Psoas muscle (tissue), 8 donors: ENCODE measurements around the gene OR56A1. TPM values are rescaled to one million over a fixed set of nuclear protein-coding genes. Genes with fewer than 3 reads are reported as not detected.

Source experiments
- ATAC-seq, 4 donors: fragments of 200-7000 bp; cut with Tn5 transposase; one replicate each; pipeline ENCODE4 v1.9.1; 2020; ENCODE audit warnings: moderate library complexity in 3 of 4, mild to moderate bottlenecking in 2 of 4
- DNase-seq, 2 donors: peaks; one replicate each; pipeline ENCODE4 v3.0.0-alpha.2; 2020
- H3K27ac ChIP-seq: fragments of 200-600 bp; one replicate; pipeline ENCODE4 v1.8.0; 2022
- H3K27me3 ChIP-seq, 3 donors: fragments of 200-600 bp in 1 of 3; one replicate each; pipeline versions ENCODE4 v1.6.1 to v1.8.0; 2013 to 2022; ENCODE audit warnings: low read length in 2 of 3, mild to moderate bottlenecking in 2 of 3, moderate library complexity in 1 of 3; ENCODE audit not compliant: insufficient read depth in 3 of 3
- H3K36me3 ChIP-seq, 2 donors: fragments of 200-600 bp in 1 of 2; one replicate each; pipeline versions ENCODE4 v1.6.1 to v1.8.0; 2013 to 2022; ENCODE audit warnings: low read depth in 1 of 2, mild to moderate bottlenecking in 1 of 2, moderate library complexity in 1 of 2; ENCODE audit not compliant: insufficient read depth in 1 of 2
- H3K4me1 ChIP-seq: fragments of 200-600 bp; one replicate; pipeline ENCODE4 v1.8.0; 2022
- H3K4me3 ChIP-seq: fragments of 200-600 bp; one replicate; pipeline ENCODE4 v1.8.0; 2022; ENCODE audit warnings: mild to moderate bottlenecking
- H3K9me3 ChIP-seq: fragments of 200-600 bp; one replicate; pipeline ENCODE4 v1.8.0; 2022
- CTCF ChIP-seq: fragments of 200-600 bp; IDR thresholded peaks from one replicate; pipeline ENCODE4 v1.8.0; 2022; ENCODE audit warnings: antibody characterized with exemption
- WGBS, 3 donors: extraction: QIAGEN DNeasy Blood & Tissue Kit; methylation state at CpG; one replicate each; pipeline versions ENCODE4 v1.1.6 to v1.1.7; 2013; 5-methylcytosine and 5-hydroxymethylcytosine counted together
- intact Hi-C, 2 donors: fragments of 100-400 bp; cut with DNase I; formaldehyde crosslinking; loops; one replicate each; pipeline versions ENCODE4 v1.11.0 to v1.14.2; 2022
- polyA plus RNA-seq, 3 donors: library from polyadenylated mRNA; stranded (reverse); fragments of 200-250 nt; gene quantifications; one replicate each; pipeline ENCODE4 v1.2.3, GENCODE V29; 2013
- total RNA-seq, 4 donors: library from RNA; stranded (reverse); fragmentation: NEBNext Ultra II Directional in 2 of 4; extraction: Animal tissue kit (Norgen Biotek cat#: 25700) in 2 of 4; gene quantifications; one replicate each; pipeline versions ENCODE4 v1.2.1 to v1.2.4, GENCODE V29; 2021 to 2023
- donor health status: healthy with polysubstance abuse.
- donor health status: DM: no; HTN: no; CAD: no; lungs with moderate emphysema.
- donor health status: Bipolar disorder and iron deficiency.
- donor health status: healthy.
- donor health status: DM: yes; HTN: yes; CAD: no.
- donor health status: DM: no; HTN: no; CAD: no.
- donor health status: DM: no; HTN: no; CAD: no.
- donor health status: DM: yes; HTN: yes; CAD: no.

Gene OR56A1
- total and polyA plus RNA-seq, 7 donors = not detected

- ATAC-seq (no peak), DNase-seq (no peak)
- no peak for TF ChIP-seq CTCF
- intact Hi-C loops = no loop called here
- H3K4me3 ChIP-seq = no peak overlapping the region
- no peaks in the 10 kb centered on the region for H3K36me3 ChIP-seq
- H3K27ac ChIP-seq = no peak overlapping the region
- no peaks in the 10 kb centered on the region for H3K9me3 ChIP-seq
- 20 to 37% (median 33%) methylated on average over 1 of the region's 1 CpG for WGBS, 3 donors
- H3K27me3 ChIP-seq = no peaks in the 10 kb centered on the region
- no peaks in the 10 kb centered on the region for H3K4me1 ChIP-seq
Measured at GRCh38 chr11:5983443-5983842, 47.1 kb downstream of the OR56A1 start.

- no peak for TF ChIP-seq CTCF
- Histone ChIP-seq H3K27ac (no peak overlapping the region), H3K27me3 (no peaks in the 10 kb centered on the region), H3K4me3 (no peak overlapping the region), H3K36me3 (no peaks in the 10 kb centered on the region), H3K4me1 (no peaks in the 10 kb centered on the region), H3K9me3 (no peaks in the 10 kb centered on the region)
- DNase-seq (no peak), ATAC-seq (no peak)
- intact Hi-C loops = no loop called here
- WGBS, 3 donors = 60 to 70% (median 61%) methylated on average over 1 of the region's 1 CpG
Measured at GRCh38 chr11:5973530-5973929, 57.0 kb downstream of the OR56A1 start.

Other genes with a start within 250 kb of the OR56A1 start
- not detected for gene OR52N5, start 247.4 kb downstream of the OR56A1 start, total RNA-seq
- not detected for gene OR52N5, start 247.4 kb downstream of the OR56A1 start, polyA plus RNA-seq
- gene OR52N1, start 239.5 kb downstream of the OR56A1 start, total RNA-seq = not detected
- not detected for gene OR52N1, start 239.5 kb downstream of the OR56A1 start, polyA plus RNA-seq
- not detected for gene OR52N2, start 221.8 kb downstream of the OR56A1 start, total RNA-seq
- gene OR52N2, start 221.8 kb downstream of the OR56A1 start, polyA plus RNA-seq = not detected
- gene OR52E6, start 188.9 kb downstream of the OR56A1 start, total RNA-seq = not detected
- gene OR52E6, start 188.9 kb downstream of the OR56A1 start, polyA plus RNA-seq = not detected
- not detected for gene OR52E8, start 173.1 kb downstream of the OR56A1 start, total RNA-seq
- gene OR52E8, start 173.1 kb downstream of the OR56A1 start, polyA plus RNA-seq = not detected
- not detected for gene OR52E4, start 150.1 kb downstream of the OR56A1 start, total RNA-seq
- not detected for gene OR52E4, start 150.1 kb downstream of the OR56A1 start, polyA plus RNA-seq
- gene OR52E5, start 137.6 kb downstream of the OR56A1 start, total RNA-seq = not detected
- not detected for gene OR52E5, start 137.6 kb downstream of the OR56A1 start, polyA plus RNA-seq
- not detected for gene OR56A3, start 88.5 kb downstream of the OR56A1 start, total RNA-seq
- not detected for gene OR56A3, start 88.5 kb downstream of the OR56A1 start, polyA plus RNA-seq
- not detected for gene OR56A5, start 62.3 kb downstream of the OR56A1 start, total RNA-seq
- not detected for gene OR56A5, start 62.3 kb downstream of the OR56A1 start, polyA plus RNA-seq
- gene OR52L1, start 43.8 kb downstream of the OR56A1 start, total RNA-seq = not detected
- not detected for gene OR52L1, start 43.8 kb downstream of the OR56A1 start, polyA plus RNA-seq
- gene OR56A4, start 23.8 kb downstream of the OR56A1 start, total RNA-seq = not detected
- gene OR56A4, start 23.8 kb downstream of the OR56A1 start, polyA plus RNA-seq = not detected
- not detected for gene OR56B4, start 76.9 kb upstream of the OR56A1 start, total RNA-seq
- not detected for gene OR56B4, start 76.9 kb upstream of the OR56A1 start, polyA plus RNA-seq
- not detected for gene OR52B2, start 139.6 kb upstream of the OR56A1 start, total RNA-seq
- not detected for gene OR52B2, start 139.6 kb upstream of the OR56A1 start, polyA plus RNA-seq
- not detected for gene OR52W1, start 168.5 kb upstream of the OR56A1 start, total RNA-seq
- gene OR52W1, start 168.5 kb upstream of the OR56A1 start, polyA plus RNA-seq = not detected
- gene C11orf42, start 174.8 kb upstream of the OR56A1 start, total RNA-seq = not detected
- not detected for gene C11orf42, start 174.8 kb upstream of the OR56A1 start, polyA plus RNA-seq
- 10 to 100 TPM in 3 of 4 donors, 1 to 10 TPM in 1; 9.1 to 21.6 (median 15.6) TPM for gene FHIP1B, start 203.9 kb upstream of the OR56A1 start, total RNA-seq
- gene FHIP1B, start 203.9 kb upstream of the OR56A1 start, polyA plus RNA-seq = 10 to 100 TPM; 15.7 to 22.2 (median 20.1) TPM
- not detected for gene CNGA4, start 208.3 kb upstream of the OR56A1 start, total RNA-seq
- gene CNGA4, start 208.3 kb upstream of the OR56A1 start, polyA plus RNA-seq = under 1 TPM in 2 of 3 donors, not detected in 1; 0.03 to 0.21 TPM
- gene CCKBR, start 229.1 kb upstream of the OR56A1 start, total RNA-seq = not detected
- not detected for gene CCKBR, start 229.1 kb upstream of the OR56A1 start, polyA plus RNA-seq